HepG2 (cell line): ENCODE measurements around the gene CEACAM16. TPM values are rescaled to one million over a fixed set of nuclear protein-coding genes. Genes with fewer than 3 reads are reported as not detected.

Experiments used
- AHR ChIP-seq: IDR thresholded peaks from 2 replicates; pipeline ENCODE4 v1.6.1; 2018; ENCODE audit warnings: missing genetic modification reagents, missing compliant biosample characterization
- BCL6 ChIP-seq: IDR thresholded peaks from 2 replicates; pipeline ENCODE4 v1.6.1; 2016; ENCODE audit warnings: missing genetic modification reagents, missing compliant biosample characterization
- CBX2 ChIP-seq, 2 experiments: fragments of 200-600 bp in 1 of 2; sonication (generic); formaldehyde crosslinking in 1 of 2; IDR thresholded peaks; 2 replicates each; pipeline versions ENCODE4 v1.7.0 to v1.8.1; 2018 to 2022; ENCODE audit warnings: low read depth in 2 of 2, low read length in 1 of 2, mild to moderate bottlenecking in 1 of 2, missing genetic modification reagents in 1 of 2
- E2F1 ChIP-seq: sonication (generic); formaldehyde crosslinking; IDR thresholded peaks from 2 replicates; pipeline ENCODE4 v1.5.0; 2020; ENCODE audit warnings: missing genetic modification reagents
- EZH2 ChIP-seq: conservative IDR thresholded peaks from 2 replicates; pipeline ENCODE4 v1.6.1; 2012; ENCODE audit warnings: mild to moderate bottlenecking, low read depth, low read length, moderate library complexity
- FOXA3 ChIP-seq: IDR thresholded peaks from 2 replicates; pipeline ENCODE4 v1.6.1; 2016; ENCODE audit warnings: missing genetic modification reagents, missing compliant biosample characterization
- JUN ChIP-seq: sonication (generic); formaldehyde crosslinking; IDR thresholded peaks from 2 replicates; pipeline ENCODE4 v1.4.0; 2020; ENCODE audit warnings: mild to moderate bottlenecking, missing genetic modification reagents
- KMT2B ChIP-seq: IDR thresholded peaks from 2 replicates; pipeline ENCODE4 v1.6.1; 2016; ENCODE audit warnings: missing genetic modification reagents, missing compliant biosample characterization
- PHF21A ChIP-seq: sonication (generic); formaldehyde crosslinking; IDR thresholded peaks from 2 replicates; pipeline ENCODE4 v1.5.0; 2020; ENCODE audit warnings: mild to moderate bottlenecking, missing genetic modification reagents
- SATB2 ChIP-seq: sonication (generic); formaldehyde crosslinking; IDR thresholded peaks from 2 replicates; pipeline ENCODE4 v1.5.0; 2020; ENCODE audit warnings: missing genetic modification reagents
- SMYD3 ChIP-seq: sonication (generic); formaldehyde crosslinking; IDR thresholded peaks from 2 replicates; pipeline ENCODE4 v1.8.1; 2023; ENCODE audit warnings: mild to moderate bottlenecking, missing genetic modification reagents
- SNAI1 ChIP-seq: sonication (generic); formaldehyde crosslinking; IDR thresholded peaks from 2 replicates; pipeline ENCODE4 v1.5.0; 2020; ENCODE audit warnings: mild to moderate bottlenecking, missing genetic modification reagents, borderline replicate concordance
- SPEN ChIP-seq: sonication (generic); formaldehyde crosslinking; IDR thresholded peaks from 2 replicates; pipeline ENCODE4 v1.5.1; 2020; ENCODE audit warnings: low read depth, mild to moderate bottlenecking, missing genetic modification reagents
- TBX2 ChIP-seq: sonication (generic); formaldehyde crosslinking; IDR thresholded peaks from 2 replicates; pipeline ENCODE4 v1.5.0; 2020; ENCODE audit warnings: missing genetic modification reagents, mild to moderate bottlenecking, borderline replicate concordance
- TGIF2 ChIP-seq: IDR thresholded peaks from 2 replicates; pipeline ENCODE4 v1.6.1; 2016; ENCODE audit warnings: control low read depth, missing compliant biosample characterization
- THAP11 ChIP-seq: IDR thresholded peaks from 2 replicates; pipeline ENCODE4 v1.6.1; 2016; ENCODE audit warnings: missing biosample characterization, missing genetic modification reagents
- YEATS4 ChIP-seq: sonication (generic); formaldehyde crosslinking; IDR thresholded peaks from 2 replicates; pipeline ENCODE4 v1.4.0; 2020; ENCODE audit warnings: missing genetic modification reagents, borderline replicate concordance
- ZFAT ChIP-seq: sonication (generic); formaldehyde crosslinking; conservative IDR thresholded peaks from 2 replicates; pipeline ENCODE4 v1.8.1; 2023; ENCODE audit warnings: missing genetic modification reagents, inconsistent platforms
- ZFP62 ChIP-seq: sonication (generic); formaldehyde crosslinking; IDR thresholded peaks from 2 replicates; pipeline ENCODE4 v1.4.0; 2020; ENCODE audit warnings: missing genetic modification reagents
- ZNF17 ChIP-seq: sonication (generic); formaldehyde crosslinking; IDR thresholded peaks from 2 replicates; pipeline ENCODE4 v1.5.0; 2020; ENCODE audit warnings: mild to moderate bottlenecking, missing genetic modification reagents
- ZNF232 ChIP-seq: sonication (generic); formaldehyde crosslinking; IDR thresholded peaks from 2 replicates; pipeline ENCODE4 v1.4.0; 2020; ENCODE audit warnings: missing genetic modification reagents, borderline replicate concordance
- ZNF460 ChIP-seq: sonication (generic); formaldehyde crosslinking; IDR thresholded peaks from 2 replicates; pipeline ENCODE4 v1.5.1; 2020; ENCODE audit warnings: missing genetic modification reagents, mild to moderate bottlenecking, borderline replicate concordance
- ZNF746 ChIP-seq: sonication (generic); formaldehyde crosslinking; IDR thresholded peaks from 2 replicates; pipeline ENCODE4 v1.8.0; 2022; ENCODE audit warnings: mild to moderate bottlenecking, missing genetic modification reagents
- polyA plus RNA-seq, 8 experiments: library from polyadenylated mRNA; depleted of rRNA in 3 of 8; stranded (reverse) in 7 of 8; unstranded in 1 of 8; fragments of >200 nt; fragmentation: Illumina TruSeq in 4 of 8; extraction: Trizol in 4 of 8; gene quantifications; 2 replicates each; pipeline versions ENCODE4 v1.2.1 to v1.2.3, GENCODE V29; 2011 to 2016; ENCODE audit warnings: low read depth in 4 of 8, missing spikeins in 1 of 8, mixed read lengths in 1 of 8; ENCODE audit not compliant: insufficient read depth in 1 of 8
- total RNA-seq, 5 experiments: library from RNA; depleted of rRNA; stranded (reverse); fragments of >200 nt; fragmentation: Illumina TruSeq; extraction: Trizol; gene quantifications; 2 replicates each; pipeline ENCODE4 v1.2.3, GENCODE V29; 2016; ENCODE audit warnings: low read depth in 1 of 5
- TF ChIP-seq, protein P1 (sequence below): sonication (generic); formaldehyde crosslinking; IDR thresholded peaks from 2 replicates; pipeline ENCODE4 v1.9.0; 2021; ENCODE audit warnings: missing genetic modification reagents, borderline replicate concordance
- TF ChIP-seq, protein P2 (sequence below): sonication (generic); formaldehyde crosslinking; IDR thresholded peaks from 2 replicates; pipeline ENCODE4 v1.4.0; 2020; ENCODE audit warnings: missing genetic modification reagents, borderline replicate concordance

Gene CEACAM16
- total and polyA plus RNA-seq, 2 of the 13 experiments (the other 11 are each of a cell fraction or from before 2014, with no cell fraction given) = not detected

- TF ChIP-seq, protein P1, sequence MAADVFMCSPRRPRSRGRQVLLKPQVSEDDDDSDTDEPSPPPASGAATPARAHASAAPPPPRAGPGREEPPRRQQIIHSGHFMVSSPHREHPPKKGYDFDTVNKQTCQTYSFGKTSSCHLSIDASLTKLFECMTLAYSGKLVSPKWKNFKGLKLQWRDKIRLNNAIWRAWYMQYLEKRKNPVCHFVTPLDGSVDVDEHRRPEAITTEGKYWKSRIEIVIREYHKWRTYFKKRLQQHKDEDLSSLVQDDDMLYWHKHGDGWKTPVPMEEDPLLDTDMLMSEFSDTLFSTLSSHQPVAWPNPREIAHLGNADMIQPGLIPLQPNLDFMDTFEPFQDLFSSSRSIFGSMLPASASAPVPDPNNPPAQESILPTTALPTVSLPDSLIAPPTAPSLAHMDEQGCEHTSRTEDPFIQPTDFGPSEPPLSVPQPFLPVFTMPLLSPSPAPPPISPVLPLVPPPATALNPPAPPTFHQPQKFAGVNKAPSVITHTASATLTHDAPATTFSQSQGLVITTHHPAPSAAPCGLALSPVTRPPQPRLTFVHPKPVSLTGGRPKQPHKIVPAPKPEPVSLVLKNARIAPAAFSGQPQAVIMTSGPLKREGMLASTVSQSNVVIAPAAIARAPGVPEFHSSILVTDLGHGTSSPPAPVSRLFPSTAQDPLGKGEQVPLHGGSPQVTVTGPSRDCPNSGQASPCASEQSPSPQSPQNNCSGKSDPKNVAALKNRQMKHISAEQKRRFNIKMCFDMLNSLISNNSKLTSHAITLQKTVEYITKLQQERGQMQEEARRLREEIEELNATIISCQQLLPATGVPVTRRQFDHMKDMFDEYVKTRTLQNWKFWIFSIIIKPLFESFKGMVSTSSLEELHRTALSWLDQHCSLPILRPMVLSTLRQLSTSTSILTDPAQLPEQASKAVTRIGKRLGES (CRISPR knock-in tag) = no peak
- TF ChIP-seq SPEN (CRISPR knock-in tag) = peak; percentile 74; the same call in 1 of the 2 replicates
- TF ChIP-seq KMT2B = no peak
- TF ChIP-seq ZNF746 (CRISPR knock-in tag) = peak; percentile 90; the same call in 1 of the 2 replicates
- TF ChIP-seq YEATS4 (CRISPR knock-in tag) = no peak
- TF ChIP-seq ZFAT = no peak
- TF ChIP-seq, protein P2, sequence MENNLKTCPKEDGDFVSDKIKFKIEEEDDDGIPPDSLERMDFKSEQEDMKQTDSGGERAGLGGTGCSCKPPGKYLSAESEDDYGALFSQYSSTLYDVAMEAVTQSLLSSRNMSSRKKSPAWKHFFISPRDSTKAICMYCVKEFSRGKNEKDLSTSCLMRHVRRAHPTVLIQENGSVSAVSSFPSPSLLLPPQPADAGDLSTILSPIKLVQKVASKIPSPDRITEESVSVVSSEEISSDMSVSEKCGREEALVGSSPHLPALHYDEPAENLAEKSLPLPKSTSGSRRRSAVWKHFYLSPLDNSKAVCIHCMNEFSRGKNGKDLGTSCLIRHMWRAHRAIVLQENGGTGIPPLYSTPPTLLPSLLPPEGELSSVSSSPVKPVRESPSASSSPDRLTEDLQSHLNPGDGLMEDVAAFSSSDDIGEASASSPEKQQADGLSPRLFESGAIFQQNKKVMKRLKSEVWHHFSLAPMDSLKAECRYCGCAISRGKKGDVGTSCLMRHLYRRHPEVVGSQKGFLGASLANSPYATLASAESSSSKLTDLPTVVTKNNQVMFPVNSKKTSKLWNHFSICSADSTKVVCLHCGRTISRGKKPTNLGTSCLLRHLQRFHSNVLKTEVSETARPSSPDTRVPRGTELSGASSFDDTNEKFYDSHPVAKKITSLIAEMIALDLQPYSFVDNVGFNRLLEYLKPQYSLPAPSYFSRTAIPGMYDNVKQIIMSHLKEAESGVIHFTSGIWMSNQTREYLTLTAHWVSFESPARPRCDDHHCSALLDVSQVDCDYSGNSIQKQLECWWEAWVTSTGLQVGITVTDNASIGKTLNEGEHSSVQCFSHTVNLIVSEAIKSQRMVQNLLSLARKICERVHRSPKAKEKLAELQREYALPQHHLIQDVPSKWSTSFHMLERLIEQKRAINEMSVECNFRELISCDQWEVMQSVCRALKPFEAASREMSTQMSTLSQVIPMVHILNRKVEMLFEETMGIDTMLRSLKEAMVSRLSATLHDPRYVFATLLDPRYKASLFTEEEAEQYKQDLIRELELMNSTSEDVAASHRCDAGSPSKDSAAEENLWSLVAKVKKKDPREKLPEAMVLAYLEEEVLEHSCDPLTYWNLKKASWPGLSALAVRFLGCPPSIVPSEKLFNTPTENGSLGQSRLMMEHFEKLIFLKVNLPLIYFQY = peak; percentile 42; the same call in 1 of the 2 replicates
- no peak for TF ChIP-seq SMYD3 (CRISPR knock-in tag)
- no peak for TF ChIP-seq EZH2
- TF ChIP-seq CBX2 (IDR thresholded peaks at IDR 0.05; ENCODE audit: low read depth, low read length) = no peak
- no peak for TF ChIP-seq CBX2 (CRISPR knock-in tag; IDR thresholded peaks at IDR 0.05; ENCODE audit: low read depth)
- TF ChIP-seq TGIF2 (CRISPR knock-in tag) = peak; percentile 42; the same call in 1 of the 2 replicates
- TF ChIP-seq SNAI1 (CRISPR knock-in tag) = no peak
- no peak for TF ChIP-seq ZNF232
- TF ChIP-seq PHF21A (CRISPR knock-in tag) = peak; percentile 58; the same call in 1 of the 2 replicates
- no peak for TF ChIP-seq ZNF460 (CRISPR knock-in tag)
- peak; percentile 55; the same call in 1 of the 2 replicates for TF ChIP-seq BCL6 (CRISPR knock-in tag)
- TF ChIP-seq FOXA3 (CRISPR knock-in tag) = no peak
- TF ChIP-seq AHR (CRISPR knock-in tag) = no peak
- no peak for TF ChIP-seq SATB2 (CRISPR knock-in tag)
- TF ChIP-seq THAP11 (CRISPR knock-in tag) = peak; percentile 27; the same call in 1 of the 2 replicates
- no peak for TF ChIP-seq E2F1 (CRISPR knock-in tag)
- TF ChIP-seq ZFP62 = no peak
- peak; percentile 77 for TF ChIP-seq TBX2 (CRISPR knock-in tag)
- no peak for TF ChIP-seq JUN (CRISPR knock-in tag)
- no peak for TF ChIP-seq ZNF17 (CRISPR knock-in tag)
Observed at GRCh38 chr19:44725251-44725650, 26.3 kb downstream of the CEACAM16 start (continued).
